ENCODE results near the gene TCF7L2.
A peak's percentile ranks its signal among the peaks of the same experiment; 100 is the strongest.

Gene TCF7L2

GRCh38 chr10:112966194-112966855 is 16.3 kb downstream of the TCF7L2 start:
- no peak for DNase-seq

GRCh38 chr10:112967200-112967599 is 17.2 kb downstream of the TCF7L2 start:
- peak; percentile 78 for DNase-seq

- no peak for DNase-seq
Observed at GRCh38 chr10:112969131-112969530, 19.1 kb downstream of the TCF7L2 start.

GRCh38 chr10:112969542-112969941 is 19.5 kb downstream of the TCF7L2 start:
- DNase-seq = no peak

GRCh38 chr10:112970021-112970420 is 20.0 kb downstream of the TCF7L2 start:
- DNase-seq = no peak

GRCh38 chr10:112972606-112973005 is 22.6 kb downstream of the TCF7L2 start:
- no peak for DNase-seq

GRCh38 chr10:112973046-112973445 is 23.0 kb downstream of the TCF7L2 start:
- no peak for DNase-seq

GRCh38 chr10:112973805-112974204 is 23.8 kb downstream of the TCF7L2 start:
- DNase-seq = no peak

GRCh38 chr10:112977426-112977898 is 27.4 kb downstream of the TCF7L2 start:
- no peak for DNase-seq

GRCh38 chr10:112979927-112980326 is 29.9 kb downstream of the TCF7L2 start:
- DNase-seq = peak; percentile 33

- no peak for DNase-seq
Observed at GRCh38 chr10:112980937-112981336, 30.9 kb downstream of the TCF7L2 start.

GRCh38 chr10:112981553-112981952 is 31.5 kb downstream of the TCF7L2 start:
- DNase-seq = no peak

GRCh38 chr10:112983444-112984056 is 33.5 kb downstream of the TCF7L2 start:
- DNase-seq = no peak

GRCh38 chr10:112984756-112985155 is 34.7 kb downstream of the TCF7L2 start:
- no peak for DNase-seq

GRCh38 chr10:112985690-112986543 is 35.9 kb downstream of the TCF7L2 start:
- DNase-seq = peak; percentile 66

- DNase-seq = peak; percentile 62
Observed at GRCh38 chr10:112986544-112987190, 36.6 kb downstream of the TCF7L2 start.

GRCh38 chr10:112988839-112989406 is 38.9 kb downstream of the TCF7L2 start:
- no peak for DNase-seq

GRCh38 chr10:112989826-112990225 is 39.8 kb downstream of the TCF7L2 start:
- DNase-seq = no peak

GRCh38 chr10:112990271-112990670 is 40.2 kb downstream of the TCF7L2 start:
- no peak for DNase-seq

- DNase-seq = no peak
Observed at GRCh38 chr10:112991888-112992491, 41.9 kb downstream of the TCF7L2 start.

GRCh38 chr10:112996462-112996861 is 46.4 kb downstream of the TCF7L2 start:
- DNase-seq = no peak

GRCh38 chr10:112999102-112999501 is 49.1 kb downstream of the TCF7L2 start:
- DNase-seq = no peak
